HUDEP-2 (cell line): Measurements from ENCODE around the gene BAHCC1.
A peak's percentile ranks its signal among the peaks of the same experiment; 100 is the strongest.

ENCODE experiments used
- DNase-seq, 76 experiments: peaks; one replicate each; lab custom pipeline; 2025; ENCODE audit not compliant: unreplicated experiment in 76 of 76; lab: John Stamatoyannopoulos, UW

BAHCC1 gene

GRCh38 chr17:81471818-81472456 lies 76.7 kb downstream of the BAHCC1 start:
- peak in 1 of 76 experiments; percentile 10 for DNase-seq

- DNase-seq, result no peak
Measured at GRCh38 chr17:81473019-81473418, 77.8 kb downstream of the BAHCC1 start.

DNA sequence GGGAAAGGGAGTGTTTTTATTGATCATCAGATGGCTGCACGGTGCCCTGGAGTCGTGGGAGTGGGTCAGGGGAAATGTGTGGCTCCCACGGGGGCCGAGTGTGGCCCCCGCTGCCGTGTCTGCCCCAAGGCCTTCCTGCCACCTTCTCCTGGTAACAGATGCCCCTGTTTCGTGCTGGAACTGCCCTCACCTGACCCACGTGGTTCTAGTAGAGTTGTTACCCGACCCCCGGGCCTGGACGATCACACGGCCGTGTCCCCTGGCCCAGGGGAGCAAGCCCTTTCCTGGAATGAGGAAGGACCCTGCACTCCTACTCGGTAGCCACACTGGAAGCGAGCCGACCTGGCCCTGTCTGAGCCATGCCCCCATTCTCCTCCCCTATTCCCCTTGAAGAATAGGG lies 79.7 kb downstream of the BAHCC1 start:
- DNase-seq, result no peak

GRCh38 chr17:81476097-81476496 lies 80.8 kb downstream of the BAHCC1 start:
- no peak for DNase-seq

DNA sequence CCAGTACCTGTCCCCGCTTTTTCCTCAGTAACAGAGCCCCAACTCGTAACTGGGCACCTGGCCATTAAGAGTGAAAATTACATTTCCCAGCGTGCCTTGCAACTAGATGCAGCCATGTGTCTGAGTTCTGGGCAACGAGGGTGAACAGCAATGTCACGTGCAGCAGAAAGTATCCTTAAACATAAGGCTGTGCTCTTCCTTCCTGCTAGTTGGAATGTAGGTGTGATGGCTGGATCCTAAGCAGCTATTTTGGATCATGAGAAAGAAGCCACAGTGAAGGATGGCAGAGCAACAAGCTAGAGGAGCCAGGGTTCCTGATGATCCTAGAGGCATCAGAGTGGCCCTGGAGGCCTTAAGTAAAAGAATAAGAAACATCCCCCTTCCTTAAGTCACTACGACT lies 81.4 kb downstream of the BAHCC1 start:
- no peak for DNase-seq

DNA sequence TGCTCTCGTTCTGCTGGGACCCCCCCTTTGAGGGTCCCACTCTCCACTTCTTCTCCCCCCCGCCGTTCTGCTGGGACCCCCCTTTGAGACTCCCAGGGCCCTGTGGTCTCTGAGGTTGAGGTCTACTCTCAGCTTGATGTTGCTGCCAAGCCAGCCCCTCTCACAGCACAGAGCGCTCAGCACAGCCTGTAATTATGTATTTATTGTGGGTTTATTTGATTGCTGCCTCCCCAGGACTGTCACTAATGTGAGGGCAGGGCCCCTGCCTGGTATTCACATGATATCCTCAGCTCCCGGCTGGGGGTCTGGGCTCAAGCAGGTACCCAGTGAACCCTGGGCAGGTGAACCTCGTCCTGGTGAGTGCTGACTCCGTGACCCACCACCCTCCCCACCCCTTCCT lies 81.9 kb downstream of the BAHCC1 start:
- no peak for DNase-seq

- DNase-seq, result no peak
Measured at GRCh38 chr17:81478119-81478518, 82.9 kb downstream of the BAHCC1 start.

- peak in 14 of 76 experiments; percentile 5 to 39 (median 22) for DNase-seq
Measured at GRCh38 chr17:81479175-81480071, 84.2 kb downstream of the BAHCC1 start.

- no peak for DNase-seq
Measured at GRCh38 chr17:81480140-81481072, 85.1 kb downstream of the BAHCC1 start.

- peak in 43 of 76 experiments; percentile 4 to 68 (median 34) for DNase-seq
Measured at GRCh38 chr17:81481073-81481799, 86.0 kb downstream of the BAHCC1 start.

GRCh38 chr17:81481815-81482505 lies 86.7 kb downstream of the BAHCC1 start:
- DNase-seq, result no peak

DNA sequence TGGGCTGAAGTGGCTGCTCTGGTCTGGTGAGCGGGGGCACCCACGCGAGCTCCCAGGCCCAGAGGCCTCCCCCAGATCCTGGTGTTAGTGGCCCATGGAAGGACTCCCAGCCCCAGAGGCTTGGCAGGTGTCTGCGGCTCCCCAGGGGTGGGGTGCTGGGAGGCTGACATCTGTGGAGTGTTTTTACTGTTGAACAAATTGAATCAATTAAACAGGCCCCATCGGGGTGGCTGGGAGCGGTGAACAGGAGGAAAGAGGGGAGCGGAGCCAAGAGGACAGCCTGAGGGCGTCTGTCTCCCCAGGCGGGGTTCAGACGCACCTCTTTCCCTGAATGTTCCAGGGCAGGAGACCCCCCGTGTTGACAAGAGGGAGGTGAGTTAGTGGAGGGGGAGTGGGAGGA lies 87.4 kb downstream of the BAHCC1 start:
- no peak for DNase-seq

GRCh38 chr17:81483085-81483861 lies 88.0 kb downstream of the BAHCC1 start:
- no peak for DNase-seq

DNA sequence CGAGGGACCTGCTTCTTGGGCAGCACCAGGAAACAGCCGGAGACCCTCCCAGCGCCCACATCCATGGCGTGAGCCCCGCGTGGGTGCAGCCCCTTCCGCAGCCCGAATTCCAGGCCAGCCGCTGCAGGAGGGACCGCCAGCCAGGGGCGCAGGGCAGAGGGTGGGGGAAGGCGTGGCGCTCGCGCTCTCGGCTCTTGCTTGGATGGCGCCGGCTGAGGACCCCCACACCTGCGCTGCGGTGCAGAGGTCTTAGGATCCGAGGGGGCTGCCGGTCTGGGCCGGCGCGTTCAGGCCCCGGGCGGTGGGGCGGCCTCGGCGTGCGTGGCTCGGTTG lies 88.6 kb downstream of the BAHCC1 start:
- no peak for DNase-seq

GRCh38 chr17:81484195-81484979 lies 89.1 kb downstream of the BAHCC1 start:
- peak in 72 of 76 experiments; percentile 16 to 88 (median 70) for DNase-seq

DNA sequence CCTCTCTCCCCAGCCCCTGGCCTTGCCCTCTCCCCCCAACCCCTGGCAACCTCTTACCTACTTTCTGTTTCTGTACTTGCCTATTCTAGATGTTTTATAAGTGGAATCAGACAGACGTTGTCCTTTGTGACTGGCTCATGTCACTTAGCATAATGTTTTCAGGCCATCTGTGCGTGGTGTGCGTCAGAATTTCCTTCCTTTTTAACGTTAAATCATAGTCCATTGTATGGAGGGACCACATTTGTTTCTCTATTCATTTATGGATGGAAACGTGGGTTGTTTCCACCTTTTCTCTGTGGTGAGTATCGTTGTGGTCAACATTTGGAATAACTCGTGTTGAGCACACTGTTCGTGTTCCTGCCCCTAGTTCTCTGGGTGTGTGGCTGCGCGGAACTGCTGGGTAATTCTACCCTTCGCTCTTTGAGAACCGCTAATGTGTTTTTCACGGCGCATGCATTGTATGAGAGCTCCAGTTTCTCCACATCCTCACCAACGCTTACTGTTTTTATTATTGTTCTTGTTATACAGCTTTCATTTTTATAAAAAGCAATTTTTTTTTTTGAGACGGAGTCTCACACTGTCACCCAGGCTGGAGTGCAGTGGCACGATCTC lies 91.0 kb downstream of the BAHCC1 start:
- DNase-seq, result no peak

DNA sequence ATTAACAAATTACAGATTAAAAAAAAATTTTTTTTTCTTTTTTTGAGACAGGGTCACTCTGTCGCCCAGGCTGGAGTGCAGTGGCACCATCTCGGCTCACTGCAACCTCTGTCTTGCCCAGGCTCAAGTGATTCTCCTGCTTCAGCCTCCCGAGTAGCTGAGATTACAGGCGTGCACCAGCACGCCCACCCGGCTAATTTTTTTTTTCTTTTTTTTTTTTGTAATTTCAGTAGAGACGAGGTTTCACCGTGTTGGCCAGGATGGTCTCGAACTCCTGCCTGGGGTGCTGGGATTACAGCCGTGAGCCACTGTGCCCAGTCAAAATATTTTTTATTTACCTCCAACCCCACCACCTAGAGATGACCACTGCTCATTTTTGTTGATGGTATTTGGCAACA lies 91.8 kb downstream of the BAHCC1 start:
- no peak for DNase-seq
